CD4-positive, alpha-beta memory T cell (primary cell): Measurements from ENCODE around the gene DGKB. TPM values are rescaled to one million over a fixed set of nuclear protein-coding genes. Genes with fewer than 3 reads are reported as not detected.

Source experiments
- CTCF ChIA-PET: fragments of 350-600 bp; sonication (Branson Sonifier 250); formaldehyde crosslinking; loops from one replicate; lab custom pipeline; 2021; ENCODE audit warnings: inconsistent platforms; ENCODE audit not compliant: partially characterized antibody; lab: Charles Lee
- POLR2A ChIA-PET: fragments of 350-600 bp; sonication (Branson Sonifier 250); formaldehyde crosslinking; loops from one replicate; lab custom pipeline; 2021; ENCODE audit not compliant: partially characterized antibody; lab: Charles Lee
- DNase-seq, 5 donors: peaks; one replicate each; pipeline versions ENCODE4 v3.0.0 to v3.0.0-alpha.2; 2020 to 2022; ENCODE audit warnings: mixed read lengths in 1 of 5
- H3K27ac ChIP-seq: one replicate; pipeline ENCODE4 v1.7.0; 2013; ENCODE audit warnings: low read depth, low read length
- H3K27me3 ChIP-seq: 2 replicates; pipeline ENCODE4 v1.7.0; 2013; ENCODE audit warnings: mild to moderate bottlenecking, low read length, moderate library complexity; ENCODE audit not compliant: insufficient read depth
- H3K36me3 ChIP-seq: 2 replicates; pipeline ENCODE4 v1.7.0; 2013; ENCODE audit warnings: mild to moderate bottlenecking, low read length, moderate library complexity; ENCODE audit not compliant: insufficient read depth
- H3K4me1 ChIP-seq: 2 replicates; pipeline ENCODE4 v1.7.0; 2013; ENCODE audit warnings: mild to moderate bottlenecking, low read length, moderate library complexity; ENCODE audit not compliant: insufficient read depth
- H3K4me3 ChIP-seq, 2 donors: one replicate each; pipeline ENCODE4 v1.7.0; 2013; ENCODE audit warnings: low read length in 2 of 2, mild to moderate bottlenecking in 1 of 2
- H3K9me3 ChIP-seq, 2 donors: one replicate each; pipeline ENCODE4 v1.7.0; 2013; ENCODE audit warnings: low read length in 2 of 2, control low read depth in 1 of 2; ENCODE audit not compliant: control insufficient read depth in 1 of 2
- H3K27ac Mint-ChIP-seq, 7 donors: one replicate each; pipeline ENCODE4 v1.8.0; 2020 to 2021; ENCODE audit warnings: mixed read lengths in 7 of 7, mild to moderate bottlenecking in 6 of 7, inconsistent platforms in 3 of 7, moderate library complexity in 3 of 7
- H3K27me3 Mint-ChIP-seq, 2 donors: one replicate each; pipeline ENCODE4 v1.8.0; 2020 to 2021; ENCODE audit warnings: mixed read lengths in 2 of 2
- H3K36me3 Mint-ChIP-seq, 2 donors: one replicate each; pipeline ENCODE4 v1.8.0; 2020 to 2021; ENCODE audit warnings: mixed read lengths in 2 of 2, inconsistent platforms in 1 of 2, mild to moderate bottlenecking in 1 of 2
- H3K4me1 Mint-ChIP-seq, 4 donors: one replicate each; pipeline ENCODE4 v1.8.0; 2020 to 2021; ENCODE audit warnings: mixed read lengths in 4 of 4, mild to moderate bottlenecking in 1 of 4
- H3K4me3 Mint-ChIP-seq, 8 donors: one replicate each; pipeline ENCODE4 v1.8.0; 2020 to 2021; ENCODE audit warnings: mixed read lengths in 8 of 8, mild to moderate bottlenecking in 7 of 8, moderate library complexity in 6 of 8, inconsistent platforms in 3 of 8
- H3K9me3 Mint-ChIP-seq, 8 donors: one replicate each; pipeline ENCODE4 v1.8.0; 2020 to 2021; ENCODE audit warnings: mixed read lengths in 8 of 8, mild to moderate bottlenecking in 5 of 8, inconsistent platforms in 3 of 8, moderate library complexity in 1 of 8
- intact Hi-C: fragments of 100-400 bp; cut with micrococcal nuclease; formaldehyde crosslinking; loops from one replicate; pipeline ENCODE4 v1.15.1; 2023
- polyA plus RNA-seq, 2 donors: library from polyadenylated mRNA; unstranded; fragments of 300-500 nt; fragmentation: Illumina TruSeq; gene quantifications; one replicate each; pipeline ENCODE4 v1.2.3, GENCODE V29; 2021
- total RNA-seq, 2 experiments: library from RNA; stranded (reverse); gene quantifications; one replicate each; pipeline ENCODE4 v1.2.3, GENCODE V29; 2021

Gene DGKB
- total and polyA plus RNA-seq, 4 experiments from 2014 or later = not detected

DNA sequence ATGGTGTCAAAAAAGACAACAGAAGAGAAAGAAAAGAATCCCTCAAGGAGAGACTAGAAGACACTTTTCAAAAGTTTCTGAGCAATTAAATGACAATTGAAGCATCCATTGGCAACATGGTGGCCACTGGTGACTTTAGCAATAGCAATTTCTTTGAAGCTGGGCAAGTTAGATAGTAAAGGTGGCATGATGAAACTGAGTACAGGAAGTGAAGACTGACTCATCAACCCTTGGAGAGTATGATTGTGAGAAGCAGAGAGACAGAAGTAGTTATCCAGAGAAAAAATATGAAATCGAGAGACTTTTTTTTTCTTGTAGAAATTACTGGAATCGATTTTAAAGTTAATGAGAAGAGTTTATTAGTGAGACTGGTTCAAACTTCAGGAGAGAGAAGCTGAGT, 52.5 kb downstream of the DGKB start:
- CTCF ChIA-PET = no interaction called here
- no peak for DNase-seq
- POLR2A ChIA-PET = no interaction called here
- Histone ChIP-seq H3K36me3 (no peaks in the 10 kb centered on the region), H3K4me3 (no peak overlapping the region), H3K27ac (no peak overlapping the region), H3K9me3 (no peaks in the 10 kb centered on the region), H3K4me1 (no peaks in the 10 kb centered on the region), H3K27me3 (no peaks in the 10 kb centered on the region)
- intact Hi-C loops = no loop called here
- Mint-ChIP-seq H3K27ac (no peak overlapping the region), H3K4me1 (no peaks in the 10 kb centered on the region), H3K36me3 (no peaks in the 10 kb centered on the region), H3K9me3 (peaks cover 0 to 4% (median 1%) of the 10 kb centered on the region in 8 donors), H3K4me3 (no peak overlapping the region), H3K27me3 (no peaks in the 10 kb centered on the region)

DNA sequence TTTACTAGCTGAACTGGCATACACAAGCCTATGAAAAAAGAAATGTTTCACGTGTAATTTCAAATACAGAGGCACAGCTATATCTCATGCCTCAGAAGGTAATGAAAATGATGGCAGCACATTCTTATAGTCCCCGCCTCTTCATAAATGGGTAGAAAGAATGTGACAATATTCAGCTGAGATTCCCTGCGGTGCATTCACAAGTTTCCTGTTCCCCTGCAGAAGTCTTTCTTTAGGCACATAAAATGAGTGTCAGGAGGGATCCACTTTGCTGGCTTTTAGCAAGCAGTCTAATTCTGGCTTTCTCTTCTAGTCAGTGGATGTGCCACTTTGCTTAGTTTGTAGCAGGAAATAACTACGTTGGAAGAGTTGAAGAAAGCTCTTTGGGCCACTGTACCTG, 56.1 kb downstream of the DGKB start:
- H3K27me3 ChIP-seq = no peaks in the 10 kb centered on the region
- no peak overlapping the region for H3K27ac ChIP-seq
- Mint-ChIP-seq H3K27ac (no peak overlapping the region), H3K27me3 (no peaks in the 10 kb centered on the region), H3K36me3 (no peaks in the 10 kb centered on the region), H3K9me3 (peaks cover 0 to 7% (median 3%) of the 10 kb centered on the region in 8 donors), H3K4me3 (no peak overlapping the region), H3K4me1 (no peaks in the 10 kb centered on the region)
- intact Hi-C loops = no loop called here
- POLR2A ChIA-PET = no interaction called here
- H3K4me1 ChIP-seq = no peaks in the 10 kb centered on the region
- H3K4me3 ChIP-seq = no peak overlapping the region
- DNase-seq = no peak
- no peaks in the 10 kb centered on the region for H3K9me3 ChIP-seq
- H3K36me3 ChIP-seq = no peaks in the 10 kb centered on the region
- CTCF ChIA-PET = no interaction called here

DNA sequence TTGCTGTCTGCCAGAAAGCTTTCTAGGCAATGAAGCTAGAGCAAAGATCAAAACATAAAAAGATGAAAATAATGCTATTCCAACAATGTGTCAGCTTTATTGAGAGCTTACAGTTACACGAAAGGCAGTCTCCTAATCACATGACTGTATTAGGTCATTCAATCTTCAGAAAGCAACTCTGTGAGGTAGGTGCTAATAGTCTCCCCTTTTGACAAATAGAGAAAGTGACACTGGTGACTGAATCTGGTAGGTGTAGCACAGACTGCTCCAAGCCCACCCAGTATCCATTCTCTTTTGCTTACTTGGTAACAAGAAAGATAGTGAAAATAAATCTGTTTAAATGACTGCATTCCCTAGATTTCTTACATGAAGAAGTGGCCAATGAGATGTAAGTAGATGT, 58.8 kb downstream of the DGKB start:
- H3K4me3 ChIP-seq = no peak overlapping the region
- H3K9me3 ChIP-seq = no peaks in the 10 kb centered on the region
- POLR2A ChIA-PET = no interaction called here
- H3K4me1 ChIP-seq = no peaks in the 10 kb centered on the region
- no peak for DNase-seq
- no peaks in the 10 kb centered on the region for H3K36me3 ChIP-seq
- intact Hi-C loops = no loop called here
- H3K27ac ChIP-seq = no peak overlapping the region
- H3K27ac Mint-ChIP-seq = no peak overlapping the region
- CTCF ChIA-PET = no interaction called here
- H3K4me1 Mint-ChIP-seq = no peaks in the 10 kb centered on the region
- no peaks in the 10 kb centered on the region for H3K27me3 ChIP-seq
- H3K36me3 Mint-ChIP-seq = no peaks in the 10 kb centered on the region
- H3K27me3 Mint-ChIP-seq = no peaks in the 10 kb centered on the region
- H3K4me3 Mint-ChIP-seq = no peak overlapping the region
- H3K9me3 Mint-ChIP-seq = peaks cover 0 to 7% (median 3%) of the 10 kb centered on the region in 8 donors

DNA sequence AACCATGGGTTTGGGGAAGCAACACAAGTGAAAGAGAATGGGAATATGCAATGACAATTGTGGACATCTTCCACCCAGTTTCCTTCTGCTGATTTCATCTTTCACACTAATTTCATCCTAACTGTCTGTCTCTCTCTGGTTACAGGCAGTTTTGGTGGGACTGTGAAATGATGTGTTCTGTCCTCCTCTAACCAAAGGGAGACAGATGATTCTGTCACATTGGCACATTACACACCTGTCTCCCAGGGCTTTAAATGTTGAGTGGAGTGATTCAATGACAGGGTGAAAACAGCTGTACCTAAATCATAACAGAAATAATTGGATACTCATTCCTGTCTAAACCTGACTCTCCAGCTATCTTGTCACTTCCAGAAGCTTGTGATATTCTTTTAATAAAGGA, 60.0 kb downstream of the DGKB start:
- no peak overlapping the region for H3K4me3 Mint-ChIP-seq
- intact Hi-C loops = no loop called here
- Histone ChIP-seq H3K4me1 (no peaks in the 10 kb centered on the region), H3K4me3 (no peak overlapping the region), H3K27me3 (no peaks in the 10 kb centered on the region), H3K9me3 (no peaks in the 10 kb centered on the region), H3K27ac (no peak overlapping the region), H3K36me3 (no peaks in the 10 kb centered on the region)
- DNase-seq = no peak
- CTCF ChIA-PET = no interaction called here
- no peak overlapping the region for H3K27ac Mint-ChIP-seq
- peaks cover 0 to 7% (median 2%) of the 10 kb centered on the region in 8 donors for H3K9me3 Mint-ChIP-seq
- no peaks in the 10 kb centered on the region for H3K36me3 Mint-ChIP-seq
- H3K4me1 Mint-ChIP-seq = no peaks in the 10 kb centered on the region
- no peaks in the 10 kb centered on the region for H3K27me3 Mint-ChIP-seq
- POLR2A ChIA-PET = no interaction called here

DNA sequence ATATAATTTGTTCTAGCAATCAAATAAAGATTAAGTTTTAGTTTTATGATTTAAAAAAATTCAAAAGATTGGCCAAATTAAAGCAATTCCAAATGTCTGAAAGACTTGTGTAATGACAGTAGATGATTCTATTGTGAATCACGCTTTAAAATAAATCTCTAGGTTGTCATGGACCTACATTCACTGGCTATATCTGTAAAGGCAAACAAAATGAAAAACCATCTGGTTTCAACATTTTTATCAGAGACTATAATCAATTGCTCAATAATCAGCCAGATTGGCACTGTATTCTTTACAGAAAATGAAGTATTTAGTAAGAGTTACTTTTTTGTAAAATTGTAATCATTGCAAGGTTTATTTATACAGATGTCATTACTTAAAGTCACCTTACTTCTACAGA, 60.7 kb downstream of the DGKB start:
- Mint-ChIP-seq H3K4me1 (no peaks in the 10 kb centered on the region), H3K27ac (no peak overlapping the region), H3K27me3 (no peaks in the 10 kb centered on the region), H3K4me3 (no peak overlapping the region), H3K9me3 (peaks cover 0 to 7% (median 2%) of the 10 kb centered on the region in 8 donors), H3K36me3 (no peaks in the 10 kb centered on the region)
- Histone ChIP-seq H3K9me3 (no peaks in the 10 kb centered on the region), H3K4me1 (no peaks in the 10 kb centered on the region), H3K36me3 (no peaks in the 10 kb centered on the region), H3K4me3 (no peak overlapping the region), H3K27me3 (no peaks in the 10 kb centered on the region), H3K27ac (no peak overlapping the region)
- CTCF ChIA-PET = no interaction called here
- DNase-seq = no peak
- intact Hi-C loops = no loop called here
- POLR2A ChIA-PET = no interaction called here

DNA sequence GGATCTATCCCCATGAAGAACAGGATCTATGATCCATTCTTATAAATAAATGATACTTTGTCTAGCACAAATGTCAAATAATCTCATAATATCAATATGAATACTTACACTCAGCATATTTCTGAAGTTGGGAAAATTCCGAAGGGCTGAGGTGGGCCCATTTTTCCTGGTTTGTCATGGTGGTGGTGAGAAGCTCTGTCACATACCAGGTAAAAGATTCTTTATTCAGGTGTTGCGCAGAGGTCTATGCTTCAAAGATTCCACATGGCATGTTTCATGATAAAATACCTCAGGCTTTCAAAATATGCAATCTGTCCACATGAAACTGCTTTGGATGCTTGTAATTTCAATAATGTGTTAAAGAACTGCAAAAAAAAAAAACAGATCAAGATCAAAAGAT, 61.5 kb downstream of the DGKB start:
- Mint-ChIP-seq H3K4me1 (no peaks in the 10 kb centered on the region), H3K4me3 (no peak overlapping the region), H3K36me3 (no peaks in the 10 kb centered on the region), H3K27ac (no peak overlapping the region), H3K9me3 (peaks cover 0 to 4% (median under 1%) of the 10 kb centered on the region in 8 donors), H3K27me3 (no peaks in the 10 kb centered on the region)
- Histone ChIP-seq H3K4me1 (no peaks in the 10 kb centered on the region), H3K36me3 (no peaks in the 10 kb centered on the region), H3K9me3 (no peaks in the 10 kb centered on the region), H3K27ac (no peak overlapping the region), H3K4me3 (no peak overlapping the region), H3K27me3 (no peaks in the 10 kb centered on the region)
- ChIA-PET CTCF (no interaction called here), POLR2A (no interaction called here)
- intact Hi-C loops = no loop called here
- no peak for DNase-seq

DNA sequence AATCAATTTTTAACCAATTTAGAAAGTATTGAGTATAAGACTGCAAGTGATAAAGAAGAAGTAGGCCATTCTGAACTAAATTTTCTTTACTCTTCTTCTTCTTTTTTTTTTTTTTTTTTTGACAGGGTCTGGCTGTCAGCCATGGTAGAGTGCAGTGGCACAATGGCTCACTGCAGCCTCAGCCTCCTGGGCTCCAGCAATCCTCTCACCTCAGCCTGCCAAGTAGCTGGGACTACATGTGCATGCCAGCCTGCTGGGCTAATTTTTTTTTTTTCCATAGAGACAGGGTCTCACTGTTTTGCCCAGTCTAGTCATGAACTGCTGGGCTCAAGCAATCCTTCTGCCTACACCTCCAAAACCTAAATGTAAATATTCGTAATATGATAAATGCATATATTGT, 63.2 kb downstream of the DGKB start:
- Histone ChIP-seq H3K36me3 (no peaks in the 10 kb centered on the region), H3K4me3 (no peak overlapping the region), H3K4me1 (no peaks in the 10 kb centered on the region), H3K27me3 (no peaks in the 10 kb centered on the region), H3K27ac (no peak overlapping the region), H3K9me3 (no peaks in the 10 kb centered on the region)
- intact Hi-C loops = no loop called here
- Mint-ChIP-seq H3K4me3 (no peak overlapping the region), H3K27ac (no peak overlapping the region), H3K36me3 (no peaks in the 10 kb centered on the region), H3K9me3 (peaks cover 0 to 4% (median 0%) of the 10 kb centered on the region in 8 donors), H3K4me1 (no peaks in the 10 kb centered on the region), H3K27me3 (no peaks in the 10 kb centered on the region)
- no peak for DNase-seq
- ChIA-PET POLR2A (no interaction called here), CTCF (no interaction called here)

DNA sequence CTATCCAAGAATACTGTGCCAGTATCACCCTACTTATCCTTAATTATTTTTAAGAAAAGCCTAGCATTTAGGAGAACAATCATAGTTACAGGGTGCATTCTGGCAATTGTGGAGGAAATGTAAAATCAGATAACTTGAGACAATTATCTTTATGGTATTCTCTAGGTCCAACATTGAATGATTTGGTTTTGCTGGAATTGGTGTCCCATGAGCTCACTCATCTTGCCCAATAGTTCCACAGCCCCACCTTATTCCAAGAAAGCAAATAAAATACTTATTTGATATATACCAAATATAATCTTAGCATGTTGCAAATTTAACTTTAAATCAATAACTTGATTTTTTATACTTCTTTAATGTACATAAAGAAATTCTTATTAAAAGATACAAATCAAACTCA, 65.3 kb downstream of the DGKB start:
- no peaks in the 10 kb centered on the region for H3K27me3 ChIP-seq
- intact Hi-C loops = no loop called here
- ChIA-PET CTCF (no interaction called here), POLR2A (no interaction called here)
- H3K4me3 ChIP-seq = no peak overlapping the region
- no peak overlapping the region for H3K4me3 Mint-ChIP-seq
- H3K27ac ChIP-seq = no peak overlapping the region
- no peak for DNase-seq
- no peaks in the 10 kb centered on the region for H3K4me1 ChIP-seq
- H3K4me1 Mint-ChIP-seq = no peaks in the 10 kb centered on the region
- H3K9me3 Mint-ChIP-seq = no peaks in the 10 kb centered on the region
- H3K27me3 Mint-ChIP-seq = no peaks in the 10 kb centered on the region
- H3K9me3 ChIP-seq = no peaks in the 10 kb centered on the region
- no peak overlapping the region for H3K27ac Mint-ChIP-seq
- no peaks in the 10 kb centered on the region for H3K36me3 Mint-ChIP-seq
- no peaks in the 10 kb centered on the region for H3K36me3 ChIP-seq
